ENCODE results near the gene CLASP1.

CLASP1 gene

GRCh38 chr2:121608367-121608766 lies 40.9 kb downstream of the CLASP1 start:
- ATAC-seq: no peak
- TF ChIP-seq ISL1 (CRISPR knock-in tag; IDR thresholded peaks at IDR 0.05): no peak
- no peak for TF ChIP-seq CSRNP3 (CRISPR knock-in tag; IDR thresholded peaks at IDR 0.05)
- no peak for TF ChIP-seq ZC3H10 (CRISPR knock-in tag; IDR thresholded peaks at IDR 0.05)
- no peak for TF ChIP-seq BACH2 (CRISPR knock-in tag; IDR thresholded peaks at IDR 0.05; ENCODE audit: borderline replicate concordance)
- TF ChIP-seq ZFP30 (CRISPR knock-in tag; IDR thresholded peaks at IDR 0.05): no peak
- no peak for TF ChIP-seq TSHZ2 (CRISPR knock-in tag; IDR thresholded peaks at IDR 0.05)
- TF ChIP-seq CSDC2 (CRISPR knock-in tag; IDR thresholded peaks at IDR 0.05): no peak
- TF ChIP-seq GLIS3 (CRISPR knock-in tag; IDR thresholded peaks at IDR 0.05): no peak
- TF ChIP-seq PPARA (CRISPR knock-in tag; IDR thresholded peaks at IDR 0.05; ENCODE audit: borderline replicate concordance): no peak
- no peak for TF ChIP-seq RARB (CRISPR knock-in tag; IDR thresholded peaks at IDR 0.05)
- no peak for TF ChIP-seq SNAI2 (CRISPR knock-in tag; IDR thresholded peaks at IDR 0.05)
- no peak for TF ChIP-seq CREB5 (CRISPR knock-in tag; IDR thresholded peaks at IDR 0.05; ENCODE audit: low read depth)

- peak; percentile 87 for ATAC-seq
- TF ChIP-seq SNAI2 (CRISPR knock-in tag; IDR thresholded peaks at IDR 0.05): peak; percentile 22; the same call in 1 of the 2 replicates
- no peak for TF ChIP-seq BACH2 (CRISPR knock-in tag; IDR thresholded peaks at IDR 0.05; ENCODE audit: borderline replicate concordance)
- no peak for TF ChIP-seq CSDC2 (CRISPR knock-in tag; IDR thresholded peaks at IDR 0.05)
- TF ChIP-seq ZNF565 (CRISPR knock-in tag; conservative IDR thresholded peaks at IDR 0.05; ENCODE audit: low read depth): no peak
- no peak; the same call in 1 of the 2 replicates for TF ChIP-seq POU6F1 (CRISPR knock-in tag; IDR thresholded peaks at IDR 0.05; ENCODE audit: borderline replicate concordance, low read depth)
- TF ChIP-seq OSR1 (CRISPR knock-in tag; IDR thresholded peaks at IDR 0.05): no peak
- 0 out of 2 replicates have a peak, but pooled peaks have one; percentile 14 for TF ChIP-seq CSRNP3 (CRISPR knock-in tag; IDR thresholded peaks at IDR 0.05)
- TF ChIP-seq GLIS3 (CRISPR knock-in tag; IDR thresholded peaks at IDR 0.05): 0 out of 2 replicates have a peak, but pooled peaks have one; percentile 13
- TF ChIP-seq ESRRG (CRISPR knock-in tag; IDR thresholded peaks at IDR 0.05): no peak
- no peak for TF ChIP-seq ARNTL (CRISPR knock-in tag; IDR thresholded peaks at IDR 0.05; ENCODE audit: borderline replicate concordance, low read depth)
- TF ChIP-seq ZFP3 (CRISPR knock-in tag; IDR thresholded peaks at IDR 0.05): 0 out of 2 replicates have a peak, but pooled peaks have one; percentile 52
- peak; percentile 54 for TF ChIP-seq ISL1 (CRISPR knock-in tag; IDR thresholded peaks at IDR 0.05)
- TF ChIP-seq TCF4 (CRISPR knock-in tag; IDR thresholded peaks at IDR 0.05; ENCODE audit: borderline replicate concordance): peak; percentile 89
- no peak for TF ChIP-seq ZC3H10 (CRISPR knock-in tag; IDR thresholded peaks at IDR 0.05)
- no peak for TF ChIP-seq ZNF70 (CRISPR knock-in tag; IDR thresholded peaks at IDR 0.05)
- TF ChIP-seq CREB5 (CRISPR knock-in tag; IDR thresholded peaks at IDR 0.05; ENCODE audit: low read depth): no peak
- peak; percentile 78 for TF ChIP-seq TSHZ2 (CRISPR knock-in tag; IDR thresholded peaks at IDR 0.05)
- TF ChIP-seq PATZ1 (CRISPR knock-in tag; IDR thresholded peaks at IDR 0.05; ENCODE audit: borderline replicate concordance): no peak
- TF ChIP-seq ZFP30 (CRISPR knock-in tag; IDR thresholded peaks at IDR 0.05): no peak
- TF ChIP-seq RARB (CRISPR knock-in tag; IDR thresholded peaks at IDR 0.05): no peak
These were observed 43.2 kb downstream of the CLASP1 start for GRCh38 chr2:121605820-121606733.

Measured in SK-N-SH treated with all-trans-retinoic acid at 6 μM for 48 hours (cell line).